Chondrocyte (in vitro differentiated cells): ENCODE results near the gene DNAJB5. TPM values are rescaled to one million over a fixed set of nuclear protein-coding genes. Genes with fewer than 3 reads are reported as not detected.
"Not testable (repeated sequence)": the region's sequence is repeated elsewhere in the genome, so short reads cannot be mapped to it uniquely, and the experiment has no call there.

ENCODE experiments used
- DNase-seq: peaks from one replicate; pipeline ENCODE4 v3.0.0; 2021; ENCODE audit warnings: mixed read lengths, low spot score
- H3K27ac Mint-ChIP-seq: one replicate; pipeline ENCODE4 v1.8.0; 2021; ENCODE audit warnings: mild to moderate bottlenecking, moderate library complexity, mixed read lengths; ENCODE audit not compliant: unreplicated experiment
- H3K27me3 Mint-ChIP-seq: 2 replicates; pipeline ENCODE4 v1.8.0; 2021; ENCODE audit warnings: low read depth, mixed read lengths
- H3K36me3 Mint-ChIP-seq: 2 replicates; pipeline ENCODE4 v1.8.0; 2021; ENCODE audit warnings: low read depth, mixed read lengths
- H3K4me1 Mint-ChIP-seq: 2 replicates; pipeline ENCODE4 v1.8.0; 2021; ENCODE audit warnings: low read depth, mild to moderate bottlenecking, mixed read lengths
- H3K4me3 Mint-ChIP-seq: one replicate; pipeline ENCODE4 v1.8.0; 2021; ENCODE audit warnings: mild to moderate bottlenecking, moderate library complexity, mixed read lengths; ENCODE audit not compliant: unreplicated experiment
- H3K9me3 Mint-ChIP-seq: 2 replicates; pipeline ENCODE4 v1.8.0; 2021; ENCODE audit warnings: low read depth, mixed read lengths
- long read RNA-seq: library from polyadenylated mRNA; stranded (forward); transcript quantifications from one replicate; pipeline ENCODE4 v2.0.0, GENCODE V29; 2021
- total RNA-seq: library from RNA; stranded (reverse); gene quantifications from 3 replicates; pipeline ENCODE4 v1.2.1, GENCODE V29; 2021
- TF ChIP-seq, protein P1 (sequence below): fragments of 200-600 bp; sonication (generic); IDR thresholded peaks from 2 replicates; pipeline ENCODE4 v1.5.0; 2021; ENCODE audit warnings: antibody characterized with exemption, mild to moderate bottlenecking, moderate library complexity

Gene DNAJB5
- total RNA-seq = 10.2 to 17.4 TPM (median 15.2 TPM) in 3 replicates
- long read RNA-seq, partial matches to known transcripts = 0 of 3 reads
- long read RNA-seq, other reads (novel, unspliced or antisense) = 2 of 3 reads

DNA sequence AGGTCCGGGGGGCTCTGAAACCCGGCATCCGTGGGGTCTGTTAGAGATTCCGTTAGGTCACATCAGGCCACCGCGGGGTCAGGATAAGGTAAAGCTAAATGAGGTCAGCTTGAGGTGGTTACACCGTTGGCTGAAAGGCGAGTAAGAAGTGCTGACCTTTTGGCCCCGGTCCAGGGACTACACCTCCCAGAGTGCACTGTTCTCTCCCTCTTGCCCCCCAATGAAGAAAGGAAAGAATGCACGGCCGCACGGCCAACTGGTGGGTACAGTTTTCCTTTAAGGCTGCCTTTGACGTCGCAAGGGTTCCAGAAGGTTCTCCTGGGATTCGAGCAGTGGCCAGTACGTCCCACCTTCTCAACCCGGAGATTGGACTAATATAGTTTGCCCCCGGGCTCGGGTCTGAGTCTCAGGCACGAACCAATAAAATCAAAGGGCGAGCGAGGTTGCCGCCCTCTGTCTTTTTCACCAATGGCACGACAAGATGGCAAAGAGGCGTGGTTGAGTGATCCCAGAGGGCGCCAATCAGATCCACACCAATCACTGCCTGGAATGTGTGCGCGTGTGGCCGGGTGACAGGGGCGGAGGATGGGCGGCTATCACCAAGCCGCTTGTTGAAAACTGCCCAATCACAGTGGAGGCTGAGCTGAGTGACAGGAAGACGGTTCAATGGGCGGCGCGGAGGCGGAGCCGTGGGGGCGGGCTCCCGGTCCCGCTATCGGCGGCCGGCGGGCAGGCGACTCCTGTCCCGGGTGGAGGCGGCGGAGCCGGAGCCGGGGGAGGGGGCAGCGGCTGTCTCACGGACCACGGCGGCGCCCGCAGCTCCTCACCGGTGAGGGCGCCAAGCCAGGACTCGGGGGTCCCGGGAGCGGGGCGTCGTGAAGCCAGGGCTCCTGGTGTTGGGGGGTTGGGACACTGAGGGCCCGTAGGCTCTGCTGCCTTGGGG lies at the start of gene DNAJB5:
Gene DNAJB5 (plus strand): TSS at position 743 of the 943 bp plus-strand sequence. CDS start 886 bp downstream, outside the sequence.
- H3K27ac Mint-ChIP-seq = peak within 1 kb of the TSS; percentile 96
- no peaks in the 10 kb centered on the region for H3K9me3 Mint-ChIP-seq
- H3K4me1 Mint-ChIP-seq = peaks cover 54% of the 10 kb centered on the region
- DNase-seq = peak; percentile 99
- peak within 1 kb of the TSS; percentile 87 for H3K4me3 Mint-ChIP-seq
- H3K36me3 Mint-ChIP-seq = no peaks in the 10 kb centered on the region
- H3K27me3 Mint-ChIP-seq = peaks cover 3% of the 10 kb centered on the region
- TF ChIP-seq, protein P1, sequence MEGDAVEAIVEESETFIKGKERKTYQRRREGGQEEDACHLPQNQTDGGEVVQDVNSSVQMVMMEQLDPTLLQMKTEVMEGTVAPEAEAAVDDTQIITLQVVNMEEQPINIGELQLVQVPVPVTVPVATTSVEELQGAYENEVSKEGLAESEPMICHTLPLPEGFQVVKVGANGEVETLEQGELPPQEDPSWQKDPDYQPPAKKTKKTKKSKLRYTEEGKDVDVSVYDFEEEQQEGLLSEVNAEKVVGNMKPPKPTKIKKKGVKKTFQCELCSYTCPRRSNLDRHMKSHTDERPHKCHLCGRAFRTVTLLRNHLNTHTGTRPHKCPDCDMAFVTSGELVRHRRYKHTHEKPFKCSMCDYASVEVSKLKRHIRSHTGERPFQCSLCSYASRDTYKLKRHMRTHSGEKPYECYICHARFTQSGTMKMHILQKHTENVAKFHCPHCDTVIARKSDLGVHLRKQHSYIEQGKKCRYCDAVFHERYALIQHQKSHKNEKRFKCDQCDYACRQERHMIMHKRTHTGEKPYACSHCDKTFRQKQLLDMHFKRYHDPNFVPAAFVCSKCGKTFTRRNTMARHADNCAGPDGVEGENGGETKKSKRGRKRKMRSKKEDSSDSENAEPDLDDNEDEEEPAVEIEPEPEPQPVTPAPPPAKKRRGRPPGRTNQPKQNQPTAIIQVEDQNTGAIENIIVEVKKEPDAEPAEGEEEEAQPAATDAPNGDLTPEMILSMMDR = no peak

DNA sequence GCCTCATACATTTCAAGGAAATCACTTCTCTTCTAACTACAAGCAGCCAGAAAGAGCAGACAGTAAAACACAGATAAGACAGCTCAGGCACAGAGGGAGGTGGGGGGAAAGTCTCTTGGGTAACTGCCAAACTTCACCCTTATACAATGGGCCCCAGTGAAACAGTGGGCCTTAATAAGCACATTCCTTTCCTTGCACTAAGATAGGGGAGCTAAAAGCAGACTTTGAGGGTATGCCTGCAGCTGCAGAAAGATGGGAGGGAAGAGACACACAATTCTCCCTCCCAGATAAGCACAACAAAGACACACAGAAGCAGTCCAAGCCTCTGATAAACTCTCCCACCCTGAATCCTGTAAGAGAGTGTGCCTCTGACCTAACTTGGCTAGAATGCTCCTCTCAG lies 49.6 kb upstream of the DNAJB5 start:
- H3K4me3 Mint-ChIP-seq, H3K9me3 Mint-ChIP-seq, DNase-seq, H3K27ac Mint-ChIP-seq, H3K36me3 Mint-ChIP-seq, H3K4me1 Mint-ChIP-seq: not testable (repeated sequence)
- H3K27me3 Mint-ChIP-seq = peaks cover 58% of the 10 kb centered on the region

DNA sequence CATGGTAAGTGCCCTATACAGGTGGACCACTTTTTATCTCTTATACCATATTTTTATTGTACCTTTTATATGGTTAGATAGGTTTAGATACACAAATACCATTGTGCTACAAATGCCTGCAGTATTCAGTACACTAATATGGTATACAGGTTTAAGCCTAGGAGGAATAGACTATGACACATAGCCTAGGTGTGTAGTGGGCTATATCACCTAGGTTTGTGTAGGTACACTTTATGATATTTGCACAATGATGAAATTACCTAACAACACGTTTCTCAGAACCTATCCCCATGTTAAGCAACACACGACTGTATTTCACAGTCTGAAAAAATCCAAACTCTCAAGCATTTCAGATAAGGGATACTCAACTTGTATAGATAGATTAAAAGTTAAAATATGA lies 41.1 kb upstream of the DNAJB5 start:
- no peak for DNase-seq
- Mint-ChIP-seq H3K36me3 (no peaks in the 10 kb centered on the region), H3K27me3 (peaks cover 64% of the 10 kb centered on the region), H3K4me3 (no peak overlapping the region), H3K4me1 (no peaks in the 10 kb centered on the region), H3K9me3 (peaks cover 2% of the 10 kb centered on the region), H3K27ac (no peak overlapping the region)
- TF ChIP-seq, protein P1 = no peak

DNA sequence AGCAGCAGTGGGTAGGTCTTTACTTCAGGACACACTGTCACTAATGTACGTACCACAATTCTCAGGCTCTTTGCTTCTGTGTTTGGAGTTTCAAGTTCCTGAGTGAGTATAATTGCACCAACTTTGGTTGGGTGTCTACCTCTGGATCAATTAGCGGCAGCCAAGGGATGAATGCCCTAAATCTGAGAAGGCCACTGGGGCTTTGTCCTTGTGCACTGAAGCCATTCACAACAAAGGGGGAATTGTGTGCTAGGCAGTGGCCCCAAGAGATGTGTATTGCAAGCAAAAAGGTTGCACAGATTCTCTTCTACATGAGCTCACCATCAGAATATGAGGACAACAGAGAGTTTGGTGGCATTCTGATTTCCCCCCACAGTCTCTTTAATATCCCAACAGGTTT lies 35.3 kb upstream of the DNAJB5 start:
- peaks cover 2% of the 10 kb centered on the region for H3K9me3 Mint-ChIP-seq
- H3K4me3 Mint-ChIP-seq = no peak overlapping the region
- TF ChIP-seq, protein P1 = no peak
- H3K27me3 Mint-ChIP-seq = peaks cover 59% of the 10 kb centered on the region
- no peak overlapping the region for H3K27ac Mint-ChIP-seq
- DNase-seq = no peak
- H3K36me3 Mint-ChIP-seq = no peaks in the 10 kb centered on the region
- H3K4me1 Mint-ChIP-seq = no peaks in the 10 kb centered on the region

DNA sequence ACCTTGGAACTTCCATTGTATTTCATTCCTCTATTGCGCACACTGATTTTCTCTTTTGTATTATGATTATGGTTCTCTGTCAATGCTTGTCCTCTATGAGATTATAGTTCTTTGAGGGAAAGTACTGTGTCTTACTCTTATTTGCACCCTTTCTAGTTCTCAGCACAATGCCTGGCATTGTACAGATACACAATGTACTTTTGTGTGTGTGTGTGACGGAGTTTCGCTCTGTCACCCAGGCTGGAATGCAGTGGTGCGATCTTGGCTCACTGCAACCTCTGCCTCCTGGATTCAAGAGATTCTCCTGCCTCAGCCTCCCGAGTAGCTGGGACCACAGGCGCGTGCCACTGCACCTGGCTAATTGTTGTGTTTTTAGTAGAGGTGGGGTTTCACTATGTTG lies 33.5 kb upstream of the DNAJB5 start:
- not testable (repeated sequence) for H3K9me3 Mint-ChIP-seq, H3K36me3 Mint-ChIP-seq, DNase-seq, H3K4me1 Mint-ChIP-seq, H3K4me3 Mint-ChIP-seq, H3K27ac Mint-ChIP-seq
- H3K27me3 Mint-ChIP-seq = peaks cover 68% of the 10 kb centered on the region

DNA sequence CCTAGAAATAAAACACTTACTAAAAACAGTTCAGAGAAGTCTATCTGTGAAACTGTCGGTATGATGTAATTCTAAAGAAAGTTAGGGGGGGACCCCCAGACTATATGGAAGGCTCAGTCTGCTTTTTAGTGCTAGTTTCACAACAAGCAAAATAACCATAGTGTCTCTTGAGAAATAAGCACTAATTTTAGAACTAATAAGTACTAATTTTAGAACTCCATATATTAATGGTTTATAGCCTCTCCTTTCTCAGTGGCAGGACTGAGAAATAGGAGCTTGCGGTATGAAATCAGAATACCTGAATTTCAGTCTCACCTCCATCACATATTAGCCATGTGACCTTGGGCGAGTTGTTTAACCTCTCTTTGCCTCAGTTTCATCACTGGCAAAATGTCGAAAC lies 32.9 kb upstream of the DNAJB5 start:
- no peaks in the 10 kb centered on the region for H3K4me1 Mint-ChIP-seq
- peaks cover 67% of the 10 kb centered on the region for H3K27me3 Mint-ChIP-seq
- DNase-seq = no peak
- no peaks in the 10 kb centered on the region for H3K36me3 Mint-ChIP-seq
- no peak overlapping the region for H3K27ac Mint-ChIP-seq
- peaks cover 2% of the 10 kb centered on the region for H3K9me3 Mint-ChIP-seq
- TF ChIP-seq, protein P1 = no peak
- no peak overlapping the region for H3K4me3 Mint-ChIP-seq
